Head of caudate nucleus (tissue), 42 donors: Measurements from ENCODE around the gene PTPRCAP.
A peak's percentile ranks its signal among the peaks of the same experiment; 100 is the strongest.

Experiments
- DNase-seq, 42 donors: peaks; one replicate each; pipeline versions ENCODE4 v3.0.0 to v3.0.0-alpha.2; 2020 to 2021; ENCODE audit warnings: mixed read lengths in 7 of 42
- intact Hi-C: fragments of 100-400 bp; cut with DNase I; formaldehyde crosslinking; loops from one replicate; pipeline ENCODE4 v1.15.0; 2022

Gene PTPRCAP

DNA sequence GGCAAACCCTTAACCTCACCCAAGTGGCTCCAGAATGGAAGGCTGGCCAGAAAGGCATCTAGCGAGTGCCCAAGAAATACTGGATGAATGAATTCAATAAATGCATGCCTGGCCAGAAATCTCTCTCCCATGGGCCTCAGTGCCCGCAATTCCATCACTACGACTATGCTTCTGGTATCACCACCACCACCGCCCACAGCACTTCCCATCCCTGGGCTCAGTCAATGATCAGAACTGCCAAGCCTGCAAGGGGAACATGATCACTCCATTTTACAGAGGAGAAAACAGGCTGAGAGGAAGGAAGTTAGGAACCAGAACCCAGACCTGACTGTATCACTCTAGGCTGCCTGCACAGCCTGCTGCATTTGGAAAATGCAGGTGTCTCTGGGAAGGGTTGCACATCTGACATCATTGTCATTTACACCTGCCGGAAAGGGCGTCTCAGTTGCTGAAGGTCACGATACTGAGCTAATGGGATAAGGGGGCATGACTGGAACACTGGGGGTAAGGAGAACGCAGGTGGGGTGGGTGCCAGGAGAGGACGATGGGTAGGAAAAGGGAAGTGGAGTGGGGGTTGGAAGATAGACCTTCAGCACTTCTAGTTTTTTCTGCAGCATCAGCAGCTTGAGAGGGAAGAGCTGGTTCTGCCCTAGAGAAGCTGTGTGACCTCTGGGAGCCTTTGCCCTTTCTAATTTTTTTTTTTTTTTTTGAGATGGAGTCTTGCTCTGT lies 11.8 kb upstream of the PTPRCAP start:
- peak in 1 of 42 donors; percentile 26 for DNase-seq
- intact Hi-C loops: no loop called here

DNA sequence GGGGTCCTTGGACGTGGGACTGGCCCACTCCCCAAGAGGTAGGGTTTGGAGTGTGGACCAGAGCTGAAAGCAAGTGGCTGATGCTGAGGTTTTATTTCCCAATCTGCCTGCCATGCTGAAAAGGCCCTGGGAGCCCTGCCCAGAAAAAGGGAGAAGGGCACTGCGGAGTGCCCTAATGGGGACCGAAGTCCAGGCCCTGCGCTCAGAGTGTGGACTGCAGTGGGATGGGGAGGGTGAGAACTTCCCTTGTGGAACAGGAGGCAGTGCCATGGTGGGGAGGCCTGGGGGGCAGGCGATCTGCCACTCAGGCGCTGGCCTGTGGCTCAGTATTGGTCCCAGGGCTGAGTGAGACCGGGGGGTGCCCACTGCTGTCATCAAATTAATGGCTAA lies 10.7 kb upstream of the PTPRCAP start:
- intact Hi-C loops: no loop called here
- DNase-seq: no peak

DNA sequence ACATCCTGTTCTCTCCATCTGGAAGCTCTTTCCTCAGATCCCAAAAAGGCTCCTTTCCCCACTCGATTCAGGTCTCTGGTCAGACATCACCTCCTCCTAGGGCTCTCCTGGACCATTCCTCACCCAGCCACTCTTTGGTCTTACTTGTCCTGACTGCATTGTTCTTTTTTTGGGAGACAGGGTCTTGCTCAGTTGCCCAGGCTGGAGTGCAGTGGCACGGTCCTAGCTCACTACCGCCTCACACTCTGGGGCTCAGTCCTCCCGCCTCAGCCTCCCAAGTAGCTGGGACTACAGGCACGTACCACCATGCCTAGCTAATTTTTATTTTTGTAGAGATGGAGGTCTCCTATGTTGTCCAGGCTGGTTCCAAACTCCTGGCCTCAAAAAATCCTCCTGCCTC lies 8.0 kb upstream of the PTPRCAP start:
- intact Hi-C loops: no loop called here
- DNase-seq: no peak

DNA sequence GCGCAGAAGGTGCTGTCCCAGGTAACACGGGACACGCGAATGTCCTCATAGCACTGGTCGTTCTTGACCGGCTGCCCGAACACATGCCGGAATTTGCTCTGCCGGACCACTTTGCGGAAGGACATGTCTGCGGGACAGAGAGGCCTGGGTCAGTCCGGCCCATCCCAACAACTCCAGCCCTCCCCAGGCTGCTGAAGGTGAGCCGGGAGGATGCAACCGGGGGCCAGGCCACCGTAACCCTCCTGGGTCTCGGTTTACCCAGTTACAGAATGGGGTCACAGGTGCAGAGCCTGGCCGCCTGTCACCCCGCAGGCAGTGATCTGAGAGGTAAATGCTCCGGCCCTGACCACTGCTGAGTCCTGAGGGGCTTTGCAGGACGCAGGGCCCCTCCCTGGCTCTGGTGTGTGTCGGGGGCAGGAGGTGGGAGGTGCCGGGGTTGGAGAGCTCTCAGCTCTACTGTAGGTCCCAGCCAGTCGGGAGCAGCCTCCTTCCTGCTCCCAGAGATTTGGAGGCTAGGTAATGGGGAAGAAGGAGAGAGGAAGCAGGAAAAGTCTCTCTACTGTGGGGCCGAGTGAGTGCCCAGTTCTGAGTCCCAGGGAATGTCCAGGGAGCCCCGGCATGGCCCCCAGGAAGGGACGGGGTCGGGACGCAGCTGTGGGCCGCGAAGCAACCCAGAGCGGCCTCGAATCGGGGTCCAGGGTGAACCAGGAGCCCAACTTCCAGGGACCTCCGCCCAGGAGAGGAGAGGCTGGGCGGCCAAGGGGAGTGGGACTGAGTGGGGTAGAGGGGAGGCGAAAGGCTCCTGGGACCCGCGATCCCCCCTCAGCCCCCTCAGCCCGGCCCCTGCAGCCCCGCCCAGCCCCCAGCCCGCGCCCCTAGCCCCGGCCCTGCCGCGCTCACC lies 5.3 kb upstream of the PTPRCAP start:
- intact Hi-C loops: no loop called here
- no peak for DNase-seq

DNA sequence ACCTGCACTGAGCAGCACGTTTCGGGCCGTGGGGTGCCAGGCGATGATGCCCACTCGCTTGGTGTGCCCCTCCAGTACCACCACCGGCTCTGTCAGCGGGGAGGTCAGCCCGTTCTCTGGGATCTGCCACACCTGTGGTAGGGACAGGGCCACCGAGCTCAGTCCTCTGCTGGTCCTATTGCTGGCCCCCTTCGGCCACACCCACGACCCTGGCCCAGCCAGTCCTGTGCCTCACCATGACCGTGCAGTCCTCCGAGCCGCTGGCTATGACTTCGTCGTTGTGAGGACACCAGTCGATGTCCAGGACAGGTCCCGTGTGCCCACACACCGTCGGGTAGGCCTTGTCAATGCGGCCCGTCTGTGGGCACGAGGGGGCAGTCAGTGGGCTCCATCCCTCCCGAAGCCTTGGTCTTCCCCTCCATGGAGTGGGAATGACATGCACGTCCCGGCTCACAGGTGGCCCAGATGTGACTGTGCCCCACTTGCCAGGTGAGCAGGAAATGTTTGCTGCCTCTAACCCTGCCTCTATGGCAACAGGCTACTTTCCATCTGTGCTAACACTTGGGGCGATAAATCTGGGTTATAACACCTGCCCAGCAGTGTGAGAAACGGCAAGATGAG lies 4.4 kb upstream of the PTPRCAP start:
- intact Hi-C loops: no loop called here
- DNase-seq: no peak

DNA sequence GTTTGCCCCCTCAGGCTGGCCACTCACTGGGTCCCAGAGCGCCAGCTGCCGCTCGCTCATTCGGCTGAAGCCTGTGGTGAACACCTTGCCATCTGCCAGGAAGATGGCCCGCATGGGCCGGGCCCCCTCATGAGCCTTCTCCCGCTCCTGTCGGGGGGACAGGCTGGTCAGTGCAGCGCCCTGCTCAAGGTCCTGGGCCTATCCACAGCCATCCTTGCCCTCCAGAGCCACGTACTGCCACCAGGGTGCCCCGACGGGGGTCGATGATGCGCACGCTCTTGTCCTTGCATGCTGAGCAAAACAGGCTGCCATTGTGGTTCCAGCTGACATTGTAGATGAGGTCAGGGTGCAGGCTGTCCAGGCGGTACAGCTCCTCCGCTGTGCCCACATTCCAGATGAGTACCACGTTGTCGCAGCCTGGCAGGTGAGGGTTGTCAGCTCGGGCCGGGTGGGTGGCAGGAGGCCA lies 3.6 kb upstream of the PTPRCAP start:
- no peak for DNase-seq
- intact Hi-C loops: no loop called here

DNA sequence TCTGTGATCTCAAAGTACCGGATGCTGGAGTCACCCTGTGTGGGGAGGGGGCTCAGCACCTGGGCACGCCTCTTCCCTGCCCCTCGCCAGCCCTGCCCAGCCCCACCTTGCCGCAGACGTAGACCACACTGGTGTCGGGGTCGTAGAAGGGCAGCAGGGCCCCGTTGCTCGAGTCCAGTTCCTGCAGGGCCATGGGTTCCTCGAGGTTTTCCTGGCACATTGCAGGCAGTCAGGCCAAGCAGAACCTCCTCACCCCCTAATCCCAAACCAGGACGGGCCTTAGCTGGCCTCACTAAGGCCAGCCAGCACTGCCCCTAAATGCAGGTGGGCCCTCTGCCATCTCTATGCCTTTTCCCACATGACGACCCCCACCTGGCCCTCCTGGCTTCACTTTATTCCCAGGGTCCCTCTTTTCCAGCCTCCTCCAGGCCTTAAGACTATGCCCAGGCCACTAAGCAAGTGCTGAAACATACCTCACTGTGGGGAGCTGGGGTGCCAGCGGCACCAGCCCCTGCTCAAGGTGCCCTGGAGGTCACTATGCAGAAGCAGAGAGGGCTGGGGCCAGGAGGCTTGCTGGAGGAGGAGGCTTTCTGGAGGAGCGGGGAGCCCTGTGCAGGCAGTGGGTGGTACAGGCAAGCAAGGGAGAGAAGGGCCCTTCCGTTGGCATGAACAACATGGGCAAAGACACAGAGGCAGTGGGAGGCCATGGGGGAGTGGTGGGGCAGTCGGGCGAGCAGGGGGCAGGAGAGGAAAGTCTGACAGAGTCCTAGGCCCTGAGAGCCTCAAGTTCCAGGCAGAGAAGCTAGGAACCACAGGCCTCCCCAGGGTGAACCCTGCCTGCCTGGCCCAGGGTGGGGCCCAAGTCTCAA lies 3.0 kb upstream of the PTPRCAP start:
- no peak for DNase-seq
- intact Hi-C loops: no loop called here

DNA sequence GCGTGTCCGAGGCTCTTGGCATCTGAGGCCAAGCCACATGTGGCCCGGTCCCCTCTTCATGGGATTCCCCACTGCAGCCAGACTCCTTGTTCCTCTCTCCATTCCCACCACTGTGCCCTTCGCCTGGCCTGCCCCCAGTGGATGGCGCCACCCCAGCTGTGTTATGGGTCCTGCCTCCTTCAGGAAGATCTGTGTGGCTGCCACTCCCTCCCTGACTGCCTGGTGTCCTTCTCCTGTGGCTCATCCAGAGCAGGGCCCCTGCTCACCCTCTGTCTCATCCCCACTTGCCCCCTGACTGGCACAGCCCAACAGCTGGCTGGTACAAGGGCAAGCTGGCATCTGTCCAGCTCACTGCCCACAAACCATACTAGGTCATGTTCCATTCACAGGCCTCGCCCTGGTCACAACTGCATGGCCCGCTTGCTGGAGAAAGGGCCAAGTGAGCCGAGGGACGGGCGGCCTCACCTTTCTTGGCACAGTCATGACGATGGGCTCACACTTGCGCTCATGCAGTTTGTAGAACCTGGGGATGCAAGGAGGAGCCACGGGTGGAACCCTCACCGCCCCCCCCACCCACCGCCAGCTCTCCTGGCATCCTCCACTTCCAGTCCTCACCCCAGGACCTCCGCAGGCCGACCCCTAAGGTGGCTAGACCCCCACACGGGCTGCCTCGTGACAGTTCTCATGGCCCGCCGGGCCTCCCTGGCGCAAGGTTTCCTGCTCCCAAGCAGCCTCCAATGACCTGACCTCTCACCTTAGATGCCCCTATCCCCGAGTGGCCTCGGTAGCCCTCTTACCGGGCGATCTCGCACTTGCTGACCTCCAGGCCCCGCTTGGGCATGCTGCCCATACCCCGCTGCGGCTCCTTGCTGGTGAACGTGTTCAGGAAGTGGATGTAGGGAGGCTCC lies 2.1 kb upstream of the PTPRCAP start:
- DNase-seq: peak in 8 of 42 donors; percentile 24 to 72 (median 46)
- intact Hi-C loops: no loop called here

DNA sequence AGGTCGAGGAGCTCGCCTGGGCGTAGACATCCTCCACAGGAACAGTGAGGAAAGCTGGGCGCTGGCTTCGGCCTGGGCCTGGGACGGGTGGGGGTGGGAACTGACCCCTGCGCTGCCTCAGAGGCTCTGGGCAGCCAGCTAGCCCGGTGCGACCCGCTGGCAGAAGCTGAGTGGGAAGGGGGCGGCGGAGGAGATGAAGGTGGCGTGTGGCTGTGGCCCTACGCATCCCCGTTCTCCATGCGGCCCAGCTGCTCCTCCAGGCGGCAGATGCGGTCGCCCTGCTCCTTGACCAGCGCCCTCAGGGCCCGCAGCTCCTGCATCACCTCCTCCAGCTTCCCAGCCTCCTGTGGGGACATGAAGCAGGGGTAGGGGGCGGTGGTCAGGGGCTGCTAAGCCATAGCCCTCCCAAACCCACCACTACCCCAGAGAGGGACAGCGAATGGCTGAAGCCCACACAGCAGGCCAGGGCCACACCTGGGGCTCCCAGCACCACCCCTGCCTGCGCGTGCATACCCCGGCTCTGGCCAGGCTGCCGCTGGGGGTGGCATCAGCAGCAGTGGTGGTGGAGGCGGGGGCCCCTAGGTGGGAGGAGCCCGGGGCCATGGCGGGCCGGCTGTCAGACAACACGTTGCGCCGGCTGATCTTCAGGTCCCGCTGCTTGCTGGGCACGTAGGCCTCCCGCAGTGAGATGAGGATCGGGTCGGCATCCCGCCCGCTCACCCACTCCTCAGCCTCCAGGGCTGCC lies 848 bp upstream of the PTPRCAP start:
- intact Hi-C loops: no loop called here
- no peak for DNase-seq

DNA sequence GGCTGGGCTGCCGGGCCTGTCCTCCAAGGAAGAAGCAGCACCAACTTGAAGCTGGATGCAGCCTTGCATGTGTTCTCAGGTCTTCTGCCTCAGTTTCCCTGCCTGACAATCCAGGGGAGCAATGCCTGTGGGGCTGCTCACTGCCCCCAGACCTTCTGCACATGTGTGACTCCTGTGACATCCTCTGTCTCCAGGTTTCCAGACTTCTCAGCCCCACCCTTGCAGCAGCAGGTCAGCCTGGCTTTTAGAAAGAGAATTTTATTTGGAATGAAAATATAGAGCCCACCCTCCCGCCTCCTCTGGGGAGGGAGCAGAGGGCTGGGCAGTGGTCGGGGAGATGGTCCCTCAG lies 301 bp upstream of the PTPRCAP start:
- no peak for DNase-seq
- intact Hi-C loops: no loop called here

DNA sequence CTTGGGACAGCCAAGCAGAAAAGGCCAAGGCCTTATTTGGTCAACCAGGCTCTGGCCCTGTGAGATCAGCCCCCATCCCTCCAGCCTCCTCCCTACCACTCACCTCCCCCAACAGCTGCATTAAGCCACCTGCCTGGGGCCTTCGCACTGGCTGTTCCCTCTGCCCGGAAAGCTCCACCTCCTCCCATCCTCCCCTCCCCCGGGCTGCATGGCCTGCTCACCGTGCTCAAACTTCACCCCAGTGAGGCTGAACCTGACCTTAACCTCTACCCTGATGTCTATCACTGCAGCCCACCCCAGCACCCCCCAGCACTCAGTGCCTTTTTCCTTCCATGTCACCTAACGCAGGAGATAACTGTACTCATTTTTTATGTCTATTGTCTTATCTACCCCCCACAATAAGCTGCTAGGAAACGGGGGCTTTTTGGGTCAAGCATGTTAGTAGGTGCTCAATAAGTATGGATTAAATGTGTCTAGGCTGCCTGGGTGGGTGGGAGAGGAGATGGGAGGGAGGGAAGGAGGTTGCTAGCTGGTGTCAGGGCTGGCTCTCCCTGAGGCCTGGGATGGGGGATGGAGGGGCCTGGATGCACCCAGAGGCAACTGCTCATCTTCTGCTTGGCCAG lies 912 bp downstream of the PTPRCAP start:
- intact Hi-C loops: no loop called here
- DNase-seq: no peak

DNA sequence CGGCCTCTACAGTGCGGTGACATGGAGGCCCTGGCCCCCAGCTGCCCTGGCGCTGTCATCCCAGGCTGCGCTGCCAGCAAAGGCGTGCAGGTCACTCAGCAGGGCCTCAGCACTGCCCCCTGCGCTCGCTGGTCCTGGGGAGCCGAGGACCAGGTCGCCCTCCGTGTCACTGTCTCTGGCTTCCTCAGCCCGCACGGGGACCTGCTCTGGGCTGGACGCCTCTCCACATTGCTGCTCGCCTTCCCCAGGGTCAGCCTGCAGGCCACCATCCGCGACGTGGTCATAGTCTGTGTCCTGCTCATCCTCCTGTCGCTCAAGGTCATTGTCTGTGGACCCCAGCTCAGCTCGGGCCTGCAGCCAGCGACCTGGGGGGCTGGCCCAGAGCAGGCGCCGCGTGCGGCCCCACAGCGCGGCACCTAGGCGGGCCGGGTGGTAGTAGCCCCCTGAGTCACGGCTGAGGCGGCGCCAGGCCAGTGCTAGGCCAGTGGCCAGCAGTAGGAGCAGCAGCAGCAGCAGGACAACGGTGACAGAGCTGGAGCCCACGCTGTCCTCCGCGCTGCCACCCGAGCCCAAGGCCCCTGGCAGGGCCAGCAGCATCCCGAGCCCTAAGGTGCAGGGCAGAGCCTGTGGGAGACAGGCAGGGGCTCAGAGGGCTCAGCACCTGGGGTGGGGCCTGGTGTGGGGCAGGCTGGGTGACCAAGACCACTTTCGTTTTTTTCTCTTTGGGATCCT lies 1.6 kb downstream of the PTPRCAP start:
- no peak for DNase-seq
- intact Hi-C loops: no loop called here

DNA sequence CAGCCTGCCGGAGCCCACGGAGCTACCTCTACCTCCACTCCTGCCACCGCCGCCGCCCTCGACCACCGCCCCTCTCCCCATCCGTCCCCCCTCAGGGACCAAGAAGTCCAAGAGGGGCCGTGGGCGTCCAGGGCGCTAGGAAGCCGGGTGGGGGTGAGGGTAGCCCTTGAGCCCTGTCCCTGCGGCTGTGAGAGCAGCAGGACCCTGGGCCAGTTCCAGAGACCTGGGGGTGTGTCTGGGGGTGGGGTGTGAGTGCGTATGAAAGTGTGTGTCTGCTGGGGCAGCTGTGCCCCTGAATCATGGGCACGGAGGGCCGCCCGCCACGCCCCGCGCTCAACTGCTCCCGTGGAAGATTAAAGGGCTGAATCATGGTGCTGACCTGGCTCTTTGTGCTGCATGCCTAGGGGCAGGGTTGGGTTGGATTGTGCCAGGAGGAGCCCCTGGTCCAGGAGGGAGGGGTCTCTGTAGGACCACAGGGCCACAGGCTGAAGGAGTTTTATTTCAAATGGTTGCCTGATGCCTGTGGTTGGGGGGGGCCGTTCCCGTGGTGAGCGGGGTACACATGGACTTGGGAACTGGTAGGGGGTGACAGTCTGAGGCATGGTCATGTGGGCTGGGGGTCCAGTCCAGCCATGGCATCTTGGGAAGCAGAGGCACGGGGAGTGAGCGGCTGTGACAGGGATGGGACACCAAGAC lies 2.3 kb downstream of the PTPRCAP start:
- DNase-seq: no peak
- intact Hi-C loops: no loop called here

DNA sequence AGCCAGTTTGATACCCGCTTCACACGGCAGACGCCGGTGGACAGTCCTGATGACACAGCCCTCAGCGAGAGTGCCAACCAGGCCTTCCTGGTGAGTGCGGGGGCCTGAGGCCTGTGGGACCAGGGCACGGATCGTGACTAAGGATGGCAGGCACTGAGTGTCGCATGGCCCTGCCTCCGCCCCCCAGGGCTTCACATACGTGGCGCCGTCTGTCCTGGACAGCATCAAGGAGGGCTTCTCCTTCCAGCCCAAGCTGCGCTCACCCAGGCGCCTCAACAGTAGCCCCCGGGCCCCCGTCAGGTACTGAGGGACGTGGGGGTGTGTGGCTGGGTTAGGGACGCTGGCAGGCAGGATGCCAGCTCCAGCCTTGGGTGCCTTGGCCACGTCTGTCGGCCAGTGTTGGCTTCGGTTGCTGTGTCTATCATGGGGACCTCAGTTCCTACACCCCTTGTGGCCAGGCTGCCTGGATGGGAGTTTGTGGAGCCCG lies 3.0 kb downstream of the PTPRCAP start:
- DNase-seq: no peak

DNA sequence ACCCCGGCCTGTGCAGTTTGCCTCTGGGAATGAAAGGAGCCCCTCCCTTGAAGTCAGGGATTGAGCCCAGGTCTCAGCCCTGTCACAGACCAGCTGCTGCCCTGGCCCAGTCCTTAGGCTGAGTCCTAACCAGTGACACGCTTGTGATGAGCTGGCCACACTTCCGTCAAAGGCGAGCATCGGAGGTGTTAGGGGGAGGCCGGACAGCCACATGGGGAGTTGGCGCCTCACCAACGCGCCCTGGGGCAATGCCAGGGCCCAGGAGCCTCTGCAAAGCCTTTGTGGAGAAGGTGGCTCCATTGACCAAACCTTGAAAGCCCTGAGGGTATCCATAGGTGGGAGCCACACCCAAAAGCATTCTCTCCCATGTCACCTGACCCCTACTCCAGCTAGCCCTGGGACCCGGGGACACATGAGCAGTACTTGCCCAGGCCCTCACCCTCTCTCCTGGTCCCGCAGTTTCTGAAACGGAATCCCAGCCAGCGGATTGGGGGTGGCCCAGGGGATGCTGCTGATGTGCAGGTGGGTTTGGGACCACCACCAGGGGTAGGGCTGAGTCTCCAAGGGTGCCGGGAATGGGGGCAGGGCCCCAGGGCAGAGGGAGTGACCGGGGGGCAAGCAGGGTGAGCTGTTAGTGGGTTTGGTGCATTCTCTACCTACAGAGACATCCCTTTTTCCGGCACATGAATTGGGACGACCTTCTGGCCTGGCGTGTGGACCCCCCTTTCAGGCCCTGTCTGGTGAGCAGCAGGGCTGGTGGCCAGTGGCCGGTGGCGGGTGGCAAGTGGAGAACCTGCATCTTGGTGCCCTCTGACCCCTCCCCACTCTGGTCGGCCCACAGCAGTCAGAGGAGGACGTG lies 3.7 kb downstream of the PTPRCAP start:
- DNase-seq: no peak
- intact Hi-C loops: no loop called here

More for the DNA sequence above, 3.0 kb downstream of the PTPRCAP start:
- intact Hi-C loops: no loop called here
